M059J (cell line): ENCODE results near the gene ARVCF. TPM values are rescaled to one million over a fixed set of nuclear protein-coding genes. Genes with fewer than 3 reads are reported as not detected.

Experiments used
- DNase-seq: peaks from one replicate; pipeline ENCODE4 v3.0.0-alpha.2; 2012; ENCODE audit warnings: low read depth
- total RNA-seq: library from RNA; depleted of rRNA; stranded (reverse); fragments of >200 nt; shearing (Covaris generic); gene quantifications from 2 replicates; pipeline ENCODE4 v1.2.3, GENCODE V29; 2014; rRNA removed

The ARVCF gene, protein sequence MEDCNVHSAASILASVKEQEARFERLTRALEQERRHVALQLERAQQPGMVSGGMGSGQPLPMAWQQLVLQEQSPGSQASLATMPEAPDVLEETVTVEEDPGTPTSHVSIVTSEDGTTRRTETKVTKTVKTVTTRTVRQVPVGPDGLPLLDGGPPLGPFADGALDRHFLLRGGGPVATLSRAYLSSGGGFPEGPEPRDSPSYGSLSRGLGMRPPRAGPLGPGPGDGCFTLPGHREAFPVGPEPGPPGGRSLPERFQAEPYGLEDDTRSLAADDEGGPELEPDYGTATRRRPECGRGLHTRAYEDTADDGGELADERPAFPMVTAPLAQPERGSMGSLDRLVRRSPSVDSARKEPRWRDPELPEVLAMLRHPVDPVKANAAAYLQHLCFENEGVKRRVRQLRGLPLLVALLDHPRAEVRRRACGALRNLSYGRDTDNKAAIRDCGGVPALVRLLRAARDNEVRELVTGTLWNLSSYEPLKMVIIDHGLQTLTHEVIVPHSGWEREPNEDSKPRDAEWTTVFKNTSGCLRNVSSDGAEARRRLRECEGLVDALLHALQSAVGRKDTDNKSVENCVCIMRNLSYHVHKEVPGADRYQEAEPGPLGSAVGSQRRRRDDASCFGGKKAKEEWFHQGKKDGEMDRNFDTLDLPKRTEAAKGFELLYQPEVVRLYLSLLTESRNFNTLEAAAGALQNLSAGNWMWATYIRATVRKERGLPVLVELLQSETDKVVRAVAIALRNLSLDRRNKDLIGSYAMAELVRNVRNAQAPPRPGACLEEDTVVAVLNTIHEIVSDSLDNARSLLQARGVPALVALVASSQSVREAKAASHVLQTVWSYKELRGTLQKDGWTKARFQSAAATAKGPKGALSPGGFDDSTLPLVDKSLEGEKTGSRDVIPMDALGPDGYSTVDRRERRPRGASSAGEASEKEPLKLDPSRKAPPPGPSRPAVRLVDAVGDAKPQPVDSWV
- 4.8 and 5.1 TPM in 2 replicates for total RNA-seq

DNA sequence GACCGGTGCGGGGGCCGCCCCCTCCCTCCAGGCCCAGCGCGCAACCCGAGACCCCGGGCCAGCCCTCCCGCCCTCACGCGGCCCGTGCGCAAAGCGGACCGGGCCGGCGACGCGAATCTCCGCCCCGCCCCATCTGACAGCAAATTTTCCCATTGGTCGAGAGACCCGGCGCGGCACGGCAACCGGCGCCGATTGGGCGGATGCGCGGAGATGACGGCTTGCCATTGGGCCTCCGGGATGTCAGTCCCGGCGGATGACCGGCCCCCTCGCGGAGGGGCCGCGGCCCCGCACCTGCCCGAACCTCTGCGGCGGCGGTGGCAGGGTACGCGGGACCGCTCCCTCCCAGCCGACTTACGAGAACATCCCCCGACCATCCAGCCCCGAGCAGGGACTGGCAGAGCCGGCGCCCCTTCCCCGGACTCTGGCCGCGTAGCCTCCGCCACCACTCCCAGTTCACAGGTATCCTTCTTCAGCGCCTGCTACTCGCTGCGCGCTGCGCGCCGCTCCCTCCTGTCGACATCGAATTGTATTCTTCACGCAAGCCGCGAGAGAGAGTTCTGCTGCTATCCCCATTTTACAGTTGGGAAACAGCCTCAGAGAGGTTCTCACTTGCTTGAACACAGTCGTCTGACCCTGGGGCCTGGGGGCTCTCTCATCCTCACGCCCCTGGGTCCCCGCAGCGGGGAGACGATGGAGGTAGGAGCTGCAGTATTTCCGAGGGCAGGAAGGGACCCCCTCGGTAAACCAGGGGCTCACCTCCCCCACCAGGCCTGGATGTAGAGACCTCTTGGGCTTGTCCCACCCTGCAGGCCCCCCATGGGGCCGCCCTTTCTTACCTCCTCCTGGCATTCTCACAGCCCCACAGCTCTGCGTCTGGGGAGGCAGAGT, at the start of gene ARVCF:
ARVCF (minus strand) TSS at position 90 of the 888 bp plus-strand sequence. CDS start 26,029 bp downstream, outside the sequence.
- peak; percentile 70 for DNase-seq

DNA sequence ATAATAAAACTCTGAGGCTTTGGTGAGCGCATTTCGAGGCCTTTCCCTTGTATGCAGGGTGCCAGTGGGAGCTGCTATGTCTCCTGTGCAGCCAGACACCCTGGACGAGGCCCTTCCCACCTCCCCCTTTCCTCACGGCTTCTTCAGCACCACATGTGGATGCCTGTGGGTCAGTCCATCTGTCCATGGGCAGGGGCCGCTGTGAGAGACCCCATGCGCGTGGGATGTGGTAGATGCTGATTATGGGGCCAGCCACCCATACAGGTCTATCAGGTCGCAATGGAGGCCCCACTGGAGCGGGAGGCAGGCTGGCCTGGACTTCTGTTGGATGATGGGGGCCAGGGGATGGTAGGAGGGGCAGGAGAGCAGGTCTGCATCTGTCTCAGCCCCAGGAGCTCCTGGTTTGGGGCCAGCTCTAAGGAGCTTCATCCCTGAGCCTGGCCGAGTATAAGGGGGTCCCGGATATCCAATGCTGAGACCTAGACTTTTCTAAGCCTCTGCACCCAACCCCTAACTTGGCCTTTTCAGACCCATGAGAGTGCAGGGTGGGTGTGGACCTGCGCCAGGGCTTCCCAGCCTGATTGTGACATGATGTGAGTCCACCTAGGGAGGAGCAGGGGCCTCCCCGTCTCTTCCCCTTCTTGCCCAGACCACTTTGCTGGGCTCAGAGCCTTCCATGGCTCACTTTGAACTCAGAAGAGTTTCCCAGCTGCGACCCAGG, 49.4 kb upstream of the ARVCF start:
- DNase-seq, result no peak

DNA sequence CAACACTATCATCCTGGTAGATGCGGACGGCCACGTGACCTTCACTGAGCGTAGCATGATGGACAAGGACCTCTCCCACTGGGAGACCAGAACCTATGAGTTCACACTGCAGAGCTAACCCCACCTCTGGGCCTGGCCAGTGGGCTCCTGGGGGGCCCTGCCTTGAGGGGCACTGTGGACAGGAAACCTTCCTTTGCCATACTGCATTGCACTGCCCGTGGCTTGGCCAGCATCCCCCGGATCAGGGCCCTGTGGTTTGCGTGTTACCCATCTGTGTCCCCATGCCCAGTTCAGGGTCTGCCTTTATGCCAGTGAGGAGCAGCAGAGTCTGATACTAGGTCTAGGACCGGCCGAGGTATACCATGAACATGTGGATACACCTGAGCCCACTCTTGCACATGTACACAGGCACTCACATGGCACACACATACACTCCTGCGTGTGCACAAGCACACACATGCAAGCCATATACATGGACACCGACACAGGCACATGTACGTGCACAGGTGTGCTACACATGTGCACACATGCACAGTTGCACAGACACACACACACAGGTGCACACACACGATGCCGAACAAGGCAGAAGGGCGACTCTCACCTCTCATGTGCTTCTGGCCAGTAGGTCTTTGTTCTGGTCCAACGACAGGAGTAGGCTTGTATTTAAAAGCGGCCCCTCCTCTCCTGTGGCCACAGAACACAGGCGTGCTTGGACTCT, 48.1 kb upstream of the ARVCF start:
- no peak for DNase-seq

DNA sequence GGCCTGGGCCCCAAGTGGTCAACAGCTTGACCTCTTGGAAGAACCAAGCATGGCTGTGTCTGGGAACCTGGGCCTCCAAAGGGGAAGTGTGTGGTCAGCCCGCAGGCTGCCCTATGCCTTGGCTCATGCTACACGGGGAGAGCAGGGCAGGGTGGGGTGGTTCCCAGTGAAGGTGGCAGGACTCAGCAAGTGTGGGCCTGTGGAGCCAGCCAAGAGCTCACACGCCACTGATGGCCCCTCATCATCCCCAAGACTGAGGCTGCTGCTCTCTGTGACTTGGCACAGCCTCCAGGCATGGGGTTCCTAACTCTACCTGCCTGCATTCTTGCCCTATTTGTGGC, 47.5 kb upstream of the ARVCF start:
- no peak for DNase-seq

DNA sequence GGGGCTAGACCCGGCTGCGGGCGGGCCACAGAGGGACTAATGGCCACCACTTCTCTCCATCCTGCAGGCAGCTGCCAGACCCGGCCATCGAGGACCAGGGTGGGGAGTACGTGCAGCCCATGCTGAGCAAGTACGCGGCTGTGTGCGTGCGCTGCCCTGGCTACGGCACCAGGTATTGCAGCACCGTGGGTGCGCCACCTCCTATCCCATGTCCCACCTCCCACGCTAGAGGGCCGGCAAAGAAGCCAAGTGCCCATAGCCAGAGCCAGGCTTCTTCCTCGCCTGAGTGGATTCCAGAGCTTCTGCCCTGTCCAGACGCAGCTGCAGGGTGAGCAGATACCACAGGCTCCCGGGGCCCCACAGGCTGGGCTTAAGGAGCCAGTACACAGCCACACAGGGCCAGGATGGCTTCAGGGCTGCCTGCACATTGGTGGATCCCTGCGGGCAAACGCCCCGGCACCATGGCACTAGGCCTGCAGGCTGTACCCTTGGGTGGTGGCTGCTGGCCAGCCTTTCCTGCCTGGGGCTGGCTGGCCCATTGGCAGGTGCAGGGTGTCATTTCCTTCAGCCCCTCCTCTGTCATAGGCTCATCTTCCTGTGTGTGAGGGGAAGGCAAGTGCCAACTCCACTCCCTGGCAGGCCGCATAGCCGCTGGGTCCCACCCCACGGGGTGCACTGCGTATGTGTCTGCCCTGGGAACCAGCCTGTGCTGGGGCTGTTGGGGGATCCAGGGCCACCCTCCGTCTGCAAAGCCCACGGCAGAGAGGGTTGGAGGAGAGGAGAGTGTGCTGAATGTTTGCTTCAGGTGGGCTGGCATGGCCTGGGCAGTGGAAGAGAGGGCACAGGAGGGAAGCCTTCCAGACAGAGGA, 46.9 kb upstream of the ARVCF start:
- DNase-seq, result no peak

DNA sequence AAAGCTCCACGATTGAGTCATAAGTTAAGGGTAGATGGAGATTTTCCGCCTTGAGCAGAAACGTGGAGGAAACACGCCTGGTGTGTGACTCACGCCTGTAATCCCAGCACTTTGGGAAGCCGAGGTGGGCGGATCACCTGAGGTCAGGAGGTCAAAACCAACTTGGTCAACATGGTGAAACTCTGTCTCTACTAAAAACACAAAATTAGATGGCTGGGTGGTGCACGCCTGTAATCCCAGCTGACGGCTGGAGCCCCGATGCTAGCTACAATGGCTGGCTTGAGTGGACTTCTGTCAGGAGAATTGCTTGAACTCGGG, 46.1 kb upstream of the ARVCF start:
- DNase-seq, result peak; percentile 93

DNA sequence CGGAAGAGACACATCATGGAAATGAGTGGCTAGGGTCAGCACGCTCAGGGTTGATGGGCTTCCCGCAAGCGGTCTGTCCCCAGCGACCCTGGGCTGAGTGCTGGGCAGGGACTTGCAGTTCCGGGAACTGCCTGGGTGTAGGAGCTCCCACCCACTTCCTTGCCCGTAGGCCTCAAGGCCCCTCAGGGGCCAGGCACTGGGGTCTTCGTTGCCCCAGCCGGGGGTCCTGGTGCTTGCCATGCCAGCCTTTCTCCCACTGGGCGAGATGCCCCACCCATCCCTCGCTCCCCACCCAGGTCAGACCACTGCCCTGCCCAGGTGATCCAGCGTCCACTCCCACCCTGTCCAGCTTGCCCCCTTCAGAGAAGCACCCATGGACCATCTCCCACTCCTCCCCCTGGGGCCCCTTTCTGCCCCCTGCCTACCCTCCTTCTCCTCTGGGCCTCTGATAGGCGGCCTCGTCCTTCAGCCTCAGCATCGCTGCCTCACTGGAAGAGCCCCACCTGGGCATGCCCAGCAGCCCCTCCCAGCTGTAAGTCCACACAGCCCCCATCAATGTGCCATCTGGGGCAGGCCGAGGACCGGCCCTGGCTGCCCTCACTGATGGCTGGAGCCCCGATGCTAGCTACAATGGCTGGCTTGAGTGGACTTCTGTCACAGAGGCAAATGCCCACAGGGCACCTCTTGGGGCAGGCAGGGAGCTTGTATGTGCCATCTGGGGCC, 45.6 kb upstream of the ARVCF start:
- no peak for DNase-seq

DNA sequence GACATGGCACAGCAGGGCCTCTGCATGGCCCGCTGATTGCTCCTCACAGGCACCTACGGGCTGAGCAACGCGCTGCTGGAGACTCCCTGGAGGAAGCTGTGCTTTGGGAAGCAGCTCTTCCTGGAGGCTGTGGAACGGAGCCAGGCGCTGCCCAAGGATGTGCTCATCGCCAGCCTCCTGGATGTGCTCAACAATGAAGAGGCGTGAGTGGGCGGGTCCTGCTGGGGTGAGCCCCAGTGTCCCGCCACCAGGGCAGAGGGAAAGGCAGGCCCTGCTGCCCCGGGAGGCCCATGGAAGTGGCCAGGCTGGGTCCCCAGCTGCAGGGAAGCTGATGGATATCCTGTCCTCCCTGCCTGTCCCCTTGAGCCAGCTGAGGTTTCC, 44.8 kb upstream of the ARVCF start:
- peak; percentile 70 for DNase-seq

DNA sequence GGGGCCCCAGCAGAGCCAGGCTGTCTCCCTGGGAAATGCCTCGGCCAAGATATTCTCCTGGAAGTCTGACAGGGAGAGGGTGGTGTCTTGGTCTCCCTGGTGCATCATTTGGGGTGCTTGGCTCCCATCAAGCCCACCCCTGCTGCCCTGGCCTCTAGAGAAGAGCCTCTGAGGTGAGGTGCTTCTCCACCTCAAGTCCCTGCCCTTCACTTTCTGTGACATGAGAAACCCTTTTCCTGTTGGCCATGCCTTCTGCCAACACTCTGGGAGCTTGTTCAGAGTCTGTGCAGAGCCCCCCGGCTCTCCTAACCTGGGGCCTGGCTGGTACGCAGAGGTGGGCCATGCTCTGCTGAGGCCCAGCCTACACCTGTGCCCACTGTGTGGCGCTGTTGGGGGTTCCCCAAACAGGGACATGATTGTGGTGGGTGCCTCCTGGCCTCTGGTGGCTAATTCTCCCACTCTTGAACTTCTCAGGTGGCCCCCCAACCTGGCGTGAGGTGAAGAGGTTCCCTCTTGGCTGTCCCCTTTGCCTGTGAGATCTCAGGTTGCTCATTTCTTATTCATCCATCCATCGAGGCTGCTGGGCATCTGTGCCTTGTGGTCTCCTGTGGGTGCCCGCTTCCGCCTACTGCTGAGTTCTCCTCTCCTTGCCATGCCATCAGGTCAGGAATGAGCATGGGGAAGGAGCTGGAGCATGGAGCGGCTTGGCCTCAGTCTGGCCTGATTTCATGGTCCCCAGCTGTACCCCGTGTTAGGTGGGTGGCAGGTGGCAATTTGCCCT, 44.3 kb upstream of the ARVCF start:
- no peak for DNase-seq

DNA sequence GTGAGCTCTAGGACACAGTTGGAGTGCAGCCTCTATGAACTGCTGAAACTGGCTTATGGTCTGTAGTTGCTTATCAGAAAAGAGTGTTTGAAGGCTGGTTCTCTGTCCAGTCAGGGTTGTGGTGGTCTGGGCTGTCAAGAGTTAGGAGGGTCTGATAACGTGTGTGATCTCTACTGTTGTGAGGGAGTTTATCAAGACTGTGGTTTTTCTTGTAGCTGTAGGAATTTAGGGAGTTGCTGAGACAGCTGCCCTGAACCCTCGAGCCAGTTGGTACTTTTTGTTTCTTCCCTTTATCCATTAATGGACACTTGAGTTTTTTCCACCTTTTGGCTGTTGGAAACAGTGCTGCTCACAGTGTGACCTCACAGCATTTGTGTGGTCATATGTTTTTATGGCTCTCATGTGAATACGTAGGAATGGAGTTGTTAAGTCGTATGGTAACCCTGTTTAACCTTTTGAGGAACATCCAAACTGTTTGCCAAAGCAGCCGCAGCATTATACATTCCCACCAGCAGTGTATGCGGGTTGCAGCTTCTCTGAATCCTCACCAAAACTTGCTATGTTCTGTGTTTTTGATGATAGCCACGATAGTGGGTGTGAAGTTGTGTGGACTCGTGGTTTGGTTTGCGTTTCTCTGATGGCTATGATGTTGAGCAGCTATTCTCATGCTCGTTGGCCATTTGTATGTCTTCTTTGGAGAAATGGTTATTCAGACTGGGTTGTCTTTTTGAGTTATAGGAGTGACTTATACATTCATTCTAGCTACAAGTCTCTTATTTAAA, 42.6 kb upstream of the ARVCF start:
- no peak for DNase-seq

DNA sequence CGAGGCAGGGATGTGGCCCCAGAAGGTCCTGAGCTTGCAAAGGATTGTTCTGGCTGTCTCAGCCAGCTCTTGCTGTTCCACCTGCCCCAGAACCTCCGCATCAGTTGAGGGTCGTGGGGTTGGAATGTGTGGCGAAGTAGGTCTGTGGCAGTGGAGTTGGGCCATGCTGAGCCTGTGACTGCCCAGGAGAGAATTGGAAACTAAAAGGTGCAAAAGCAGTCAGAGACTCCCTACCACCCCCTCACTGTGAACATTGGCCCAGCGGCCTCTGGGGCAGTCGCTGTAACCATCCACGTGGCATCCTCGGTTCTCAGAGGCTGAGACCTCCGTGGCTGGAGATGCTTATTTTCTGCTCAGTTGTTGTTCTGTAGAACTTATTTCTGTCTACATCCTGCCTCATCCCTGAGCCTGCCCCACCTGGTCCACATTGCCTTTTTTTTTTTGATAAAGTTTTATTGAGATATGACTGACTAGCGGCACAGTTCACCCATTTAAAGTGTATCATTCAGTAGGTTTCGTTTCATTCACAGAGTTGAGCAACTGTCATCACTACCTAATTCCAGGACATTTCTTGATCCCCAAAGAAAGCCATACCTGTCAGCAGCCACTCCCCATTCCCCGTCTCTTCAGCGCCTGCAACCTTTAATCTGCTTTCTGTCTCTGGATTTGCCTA, 41.1 kb upstream of the ARVCF start:
- no peak for DNase-seq

DNA sequence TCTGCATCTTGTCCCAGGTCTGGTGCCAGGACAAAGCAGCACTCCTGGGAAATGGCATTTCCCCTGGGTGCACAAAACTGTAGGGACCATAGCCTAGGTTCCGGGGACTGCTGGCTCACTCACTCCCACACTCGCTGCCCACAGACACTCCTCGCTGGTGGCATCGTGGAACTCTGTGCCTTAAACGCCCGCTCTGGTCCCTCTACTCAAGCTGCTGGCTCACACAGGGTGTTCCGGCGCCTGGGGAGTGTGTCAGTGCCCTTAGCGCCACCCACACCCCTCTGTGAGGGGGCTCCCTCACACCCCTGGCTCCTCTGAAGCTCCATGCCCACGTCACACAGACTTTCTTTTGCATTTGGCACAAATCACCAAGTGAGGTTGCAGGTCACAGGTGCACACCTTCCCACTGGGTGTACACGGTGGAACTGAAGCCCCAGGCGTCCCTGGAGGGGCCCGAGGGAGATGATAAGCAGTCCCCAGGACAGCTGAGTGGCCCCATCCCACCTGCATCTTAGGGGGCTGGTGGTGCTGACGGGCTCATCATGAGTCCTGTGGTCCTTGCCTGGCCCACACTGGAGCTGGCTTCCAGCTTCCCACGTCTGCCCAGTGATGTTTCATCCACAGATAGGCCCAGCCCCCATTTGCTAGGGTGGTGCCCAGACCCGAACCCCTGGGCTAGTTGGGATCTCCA, 40.2 kb upstream of the ARVCF start:
- DNase-seq, result no peak

DNA sequence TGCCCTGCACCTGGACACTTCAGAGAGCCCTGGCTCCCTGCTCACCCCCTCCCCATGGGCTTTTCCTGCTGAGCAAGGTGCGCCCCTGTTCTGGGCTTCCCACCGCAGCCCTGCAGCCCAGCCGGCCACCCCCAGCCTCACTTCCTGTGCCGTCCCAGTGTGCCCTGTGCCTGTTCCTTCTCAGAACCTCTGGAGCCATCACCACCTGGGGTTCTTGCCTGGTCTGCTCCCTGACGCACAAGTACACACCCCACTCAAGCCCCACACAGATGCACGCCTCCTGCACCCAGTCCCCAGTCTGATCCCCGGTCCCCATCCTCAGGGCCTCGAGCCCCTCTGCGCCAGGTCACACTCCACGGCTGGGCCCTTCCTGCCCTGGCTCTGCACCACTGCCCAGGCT, 39.5 kb upstream of the ARVCF start:
- no peak for DNase-seq

DNA sequence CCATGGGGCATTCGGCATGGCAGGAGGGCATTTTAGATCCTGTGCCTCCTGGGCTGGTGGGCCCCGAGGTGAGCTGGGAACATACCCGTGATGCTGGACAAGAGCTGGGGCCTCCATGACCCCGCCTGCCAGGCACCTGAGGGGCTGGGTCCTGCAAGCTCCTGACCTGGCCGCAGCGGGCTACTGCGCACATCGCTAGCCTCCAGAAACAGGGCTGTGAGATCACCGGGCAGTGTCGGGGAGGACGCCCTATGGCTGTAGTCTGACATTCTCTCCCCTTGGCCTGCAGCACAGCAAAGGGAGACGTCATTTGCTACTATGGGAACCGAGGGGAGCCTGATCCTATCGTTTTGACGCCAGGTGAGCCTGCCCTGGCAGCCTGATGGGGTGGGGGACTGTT, 39.0 kb upstream of the ARVCF start:
- DNase-seq, result no peak

DNA sequence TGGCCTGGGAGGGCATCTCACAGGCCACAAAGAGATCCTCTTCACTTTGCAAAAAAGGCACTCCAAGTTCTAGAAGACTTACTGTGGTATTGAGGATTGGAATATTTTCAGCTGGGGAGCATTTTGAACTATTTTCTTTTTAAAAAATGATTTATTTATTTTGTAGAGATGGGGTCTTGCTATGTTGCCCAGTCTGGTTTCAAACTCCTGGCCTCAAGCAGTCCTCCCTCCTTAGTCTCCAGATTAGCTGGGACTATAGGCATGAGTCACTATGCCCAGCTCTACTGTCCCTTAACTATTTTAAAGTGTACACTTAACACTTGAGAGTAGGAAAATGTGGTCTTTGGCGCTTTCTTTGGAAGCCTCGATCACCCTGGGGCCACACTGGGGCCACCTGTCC, 38.5 kb upstream of the ARVCF start:
- DNase-seq, result no peak

DNA sequence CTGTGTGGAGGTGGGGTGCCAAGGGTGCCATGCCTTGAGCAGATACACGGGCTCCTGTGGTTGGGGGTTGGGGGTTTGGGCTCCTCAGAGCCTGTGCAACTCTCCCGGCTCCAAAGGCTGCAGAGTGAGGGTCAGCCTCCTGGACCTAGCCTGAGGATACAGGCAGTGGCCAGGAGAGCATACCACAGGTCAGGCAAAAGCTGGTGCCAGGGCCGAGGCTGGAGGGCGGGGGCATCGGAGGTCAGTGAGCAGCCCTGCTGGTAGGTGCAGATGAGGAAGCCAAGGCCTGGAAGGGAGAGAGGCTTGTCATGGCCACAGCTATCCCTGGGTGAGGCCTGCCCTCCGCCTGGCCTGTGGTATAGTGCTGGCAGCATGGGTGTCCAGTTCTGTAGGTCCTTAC, 37.9 kb upstream of the ARVCF start:
- no peak for DNase-seq
